ENCODE measurements around the gene SERPIND1.

DNA sequence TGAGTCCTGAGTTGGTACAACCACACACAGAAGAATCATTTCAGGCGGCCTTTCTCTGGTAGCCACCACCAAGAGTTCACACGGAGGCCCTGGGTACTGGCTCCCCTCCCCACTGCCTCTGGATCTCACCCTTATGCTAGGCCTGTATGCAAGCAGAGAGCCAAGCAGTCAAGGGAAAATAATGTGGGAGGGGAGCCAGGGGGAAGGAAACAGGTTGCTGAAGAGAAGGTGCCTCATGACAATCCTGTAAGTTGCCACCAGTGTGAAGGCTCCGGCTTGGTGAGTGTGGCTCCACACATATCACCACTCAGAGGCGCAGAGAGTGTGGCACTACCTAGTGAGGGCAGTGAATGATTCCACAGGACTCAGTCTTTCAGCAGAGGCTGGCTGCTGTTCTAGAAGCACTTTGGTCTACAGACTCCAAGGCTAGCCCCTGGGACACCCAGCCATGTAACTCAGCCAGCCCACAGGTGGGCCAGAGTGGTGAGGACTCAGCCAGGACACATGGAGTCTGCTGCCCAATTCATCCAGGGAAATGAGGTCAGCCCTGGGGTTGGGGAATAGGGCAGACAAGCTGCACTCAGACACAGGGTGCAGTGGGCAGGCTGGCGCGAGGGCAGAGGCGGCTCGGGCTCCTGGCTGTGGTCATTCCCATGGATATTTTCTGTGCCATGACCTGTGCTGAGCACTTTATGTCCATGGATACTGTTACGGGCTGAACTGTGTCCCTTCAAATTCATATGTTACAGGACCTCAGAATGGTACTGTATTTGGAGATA lies 49.0 kb upstream of the SERPIND1 start:
- TF ChIP-seq CTCF (IDR thresholded peaks at IDR 0.05) (no peak), POLR2A (IDR thresholded peaks at IDR 0.05) (no peak), EP300 (IDR thresholded peaks at IDR 0.05) (no peak)

All from upper lobe of left lung (tissue), 4 donors.